Tibial nerve (tissue), 4 donors: Measurements from ENCODE around the gene OR5B3. TPM values are rescaled to one million over a fixed set of nuclear protein-coding genes. Genes with fewer than 3 reads are reported as not detected.
"Not testable (repeated sequence)": the region's sequence is repeated elsewhere in the genome, so short reads cannot be mapped to it uniquely, and the experiment has no call there.

Source experiments
- DNase-seq, 2 donors: peaks; one replicate each; pipeline ENCODE4 v3.0.0-alpha.2; 2019; ENCODE audit warnings: low spot score in 2 of 2
- H3K27ac ChIP-seq, 4 donors: fragments of 200-600 bp; sonication (generic) in 3 of 4; one replicate each; pipeline ENCODE4 v1.5.1; 2017 to 2019; ENCODE audit warnings: mild to moderate bottlenecking in 1 of 4
- H3K27me3 ChIP-seq, 2 donors: fragments of 200-600 bp; sonication (generic) in 1 of 2; one replicate each; pipeline versions ENCODE4 v1.5.1 to v1.6.0; 2017 to 2019
- H3K36me3 ChIP-seq, 3 donors: fragments of 200-600 bp; sonication (generic); one replicate each; pipeline ENCODE4 v1.5.1; 2018 to 2019
- H3K4me1 ChIP-seq, 4 donors: fragments of 200-600 bp; sonication (generic) in 3 of 4; one replicate each; pipeline ENCODE4 v1.5.1; 2017 to 2019
- H3K4me3 ChIP-seq, 4 donors: fragments of 200-600 bp; sonication (generic) in 3 of 4; one replicate each; pipeline ENCODE4 v1.5.1; 2017 to 2019; ENCODE audit warnings: mild to moderate bottlenecking in 1 of 4, moderate library complexity in 1 of 4
- H3K9me3 ChIP-seq, 4 donors: fragments of 200-600 bp; sonication (generic) in 3 of 4; one replicate each; pipeline ENCODE4 v1.5.1; 2017 to 2019
- EP300 ChIP-seq, 2 donors: sonication (generic); formaldehyde crosslinking; IDR thresholded peaks; one replicate each; pipeline ENCODE4 v1.6.1; 2017; ENCODE audit warnings: antibody characterized with exemption in 2 of 2, mild to moderate bottlenecking in 1 of 2
- POLR2A ChIP-seq, 2 donors: fragments of 450-650 bp; IDR thresholded peaks; one replicate each; pipeline ENCODE4 v1.6.1; 2017; ENCODE audit warnings: antibody characterized with exemption in 2 of 2, mild to moderate bottlenecking in 2 of 2, moderate library complexity in 2 of 2
- WGBS, 2 donors: methylation state at CpG; one replicate each; pipeline ENCODE4 v1.1.5; 2018; 5-methylcytosine and 5-hydroxymethylcytosine counted together
- total RNA-seq, 4 donors: library from RNA; depleted of rRNA; stranded (reverse); fragments of >200 nt; gene quantifications; one replicate each; pipeline ENCODE4 v1.1.0, GENCODE V29; 2016
- TF ChIP-seq, protein P1 (sequence below), 5 experiments: fragments of 200-600 bp in 3 of 5; fragments of 450-650 bp in 2 of 5; sonication (generic) in 3 of 5; IDR thresholded peaks; one replicate each; pipeline ENCODE4 v1.5.1; 2016 to 2019; ENCODE audit warnings: antibody characterized with exemption in 5 of 5, mild to moderate bottlenecking in 3 of 5, moderate library complexity in 2 of 5

The OR5B3 gene
- total RNA-seq, 4 donors from 2014 or later, result not detected

- no peak overlapping the region for H3K4me3 ChIP-seq
- no peak for DNase-seq
- 31 to 72% methylated on average over 4 of the region's 4 CpGs for WGBS, 2 donors
Observed at GRCh38 chr11:58438486-58438885, 31.8 kb upstream of the OR5B3 start.

DNA sequence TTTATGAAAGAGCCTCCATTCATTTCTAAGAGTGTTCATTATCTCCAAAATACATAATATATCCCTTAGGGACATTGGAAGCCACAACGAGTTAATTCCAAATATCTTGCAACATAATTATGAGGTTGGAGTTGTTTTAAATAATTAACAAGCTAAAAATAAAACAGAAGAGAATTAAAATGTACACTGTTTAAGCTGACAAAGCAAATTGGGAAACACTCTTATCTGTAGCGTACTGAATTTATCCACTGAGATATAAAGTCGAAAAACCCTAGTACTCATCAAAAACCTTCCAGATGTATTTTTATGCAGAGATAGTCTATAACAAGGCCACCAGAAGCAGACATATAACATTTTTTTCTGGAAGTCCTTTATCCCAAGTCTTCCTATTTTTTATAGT lies 27.5 kb upstream of the OR5B3 start:
- 80 to 84% methylated on average over 3 of the region's 3 CpGs for WGBS, 2 donors
- Histone ChIP-seq H3K27me3 (no peaks in the 10 kb centered on the region), H3K36me3 (no peaks in the 10 kb centered on the region)

More at GRCh38 chr11:58438486-58438885, 31.8 kb upstream of the OR5B3 start:
- H3K27ac ChIP-seq, result no peak overlapping the region
- TF ChIP-seq POLR2A (IDR thresholded peaks at IDR 0.05) (no peak), EP300 (IDR thresholded peaks at IDR 0.05) (no peak)
- TF ChIP-seq, protein P1, sequence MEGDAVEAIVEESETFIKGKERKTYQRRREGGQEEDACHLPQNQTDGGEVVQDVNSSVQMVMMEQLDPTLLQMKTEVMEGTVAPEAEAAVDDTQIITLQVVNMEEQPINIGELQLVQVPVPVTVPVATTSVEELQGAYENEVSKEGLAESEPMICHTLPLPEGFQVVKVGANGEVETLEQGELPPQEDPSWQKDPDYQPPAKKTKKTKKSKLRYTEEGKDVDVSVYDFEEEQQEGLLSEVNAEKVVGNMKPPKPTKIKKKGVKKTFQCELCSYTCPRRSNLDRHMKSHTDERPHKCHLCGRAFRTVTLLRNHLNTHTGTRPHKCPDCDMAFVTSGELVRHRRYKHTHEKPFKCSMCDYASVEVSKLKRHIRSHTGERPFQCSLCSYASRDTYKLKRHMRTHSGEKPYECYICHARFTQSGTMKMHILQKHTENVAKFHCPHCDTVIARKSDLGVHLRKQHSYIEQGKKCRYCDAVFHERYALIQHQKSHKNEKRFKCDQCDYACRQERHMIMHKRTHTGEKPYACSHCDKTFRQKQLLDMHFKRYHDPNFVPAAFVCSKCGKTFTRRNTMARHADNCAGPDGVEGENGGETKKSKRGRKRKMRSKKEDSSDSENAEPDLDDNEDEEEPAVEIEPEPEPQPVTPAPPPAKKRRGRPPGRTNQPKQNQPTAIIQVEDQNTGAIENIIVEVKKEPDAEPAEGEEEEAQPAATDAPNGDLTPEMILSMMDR (IDR thresholded peaks at IDR 0.05), result no peak
- no peaks in the 10 kb centered on the region for H3K4me1 ChIP-seq
- H3K9me3 ChIP-seq, result peaks cover 0 to 20% (median 4%) of the 10 kb centered on the region in 4 donors
- no peaks in the 10 kb centered on the region for H3K36me3 ChIP-seq
- no peaks in the 10 kb centered on the region for H3K27me3 ChIP-seq

GRCh38 chr11:58433638-58434203 lies 27.0 kb upstream of the OR5B3 start:
- no peak for DNase-seq
- TF ChIP-seq POLR2A (IDR thresholded peaks at IDR 0.05), result no peak
- no peak for TF ChIP-seq EP300 (IDR thresholded peaks at IDR 0.05)
- TF ChIP-seq, protein P1 (IDR thresholded peaks at IDR 0.05), result no peak
- H3K4me1 ChIP-seq, result no peaks in the 10 kb centered on the region
- H3K9me3 ChIP-seq, result peaks cover 0 to 30% (median 4%) of the 10 kb centered on the region in 4 donors
- no peak overlapping the region for H3K27ac ChIP-seq
- WGBS, 2 donors, result 40 to 59% methylated on average over 3 of the region's 3 CpGs
- no peaks in the 10 kb centered on the region for H3K27me3 ChIP-seq
- H3K36me3 ChIP-seq, result no peaks in the 10 kb centered on the region
- H3K4me3 ChIP-seq, result no peak overlapping the region

More for the DNA sequence above, 27.5 kb upstream of the OR5B3 start:
- DNase-seq, result no peak
- H3K4me3 ChIP-seq, result no peak overlapping the region
- TF ChIP-seq EP300 (IDR thresholded peaks at IDR 0.05), result no peak
- no peak for TF ChIP-seq POLR2A (IDR thresholded peaks at IDR 0.05)
- TF ChIP-seq, protein P1 (IDR thresholded peaks at IDR 0.05), result no peak
- H3K4me1 ChIP-seq, result no peaks in the 10 kb centered on the region
- no peak overlapping the region for H3K27ac ChIP-seq
- H3K9me3 ChIP-seq, result peaks cover 0 to 25% (median 4%) of the 10 kb centered on the region in 4 donors

- WGBS, 2 donors, result 32 to 66% methylated on average over 1 of the region's 1 CpG
- no peak for DNase-seq
- TF ChIP-seq POLR2A (IDR thresholded peaks at IDR 0.05) (no peak), EP300 (IDR thresholded peaks at IDR 0.05) (no peak)
- TF ChIP-seq, protein P1 (IDR thresholded peaks at IDR 0.05), result no peak
- Histone ChIP-seq H3K36me3 (no peaks in the 10 kb centered on the region), H3K27ac (no peak overlapping the region), H3K27me3 (no peaks in the 10 kb centered on the region), H3K9me3 (peaks cover 0 to 19% (median 0%) of the 10 kb centered on the region in 4 donors), H3K4me3 (no peak overlapping the region), H3K4me1 (no peaks in the 10 kb centered on the region)
Observed at GRCh38 chr11:58429273-58429672, 22.6 kb upstream of the OR5B3 start.

GRCh38 chr11:58428021-58428420 lies 21.3 kb upstream of the OR5B3 start, which contains the start of gene OR5B2:
TSS of gene OR5B2 (minus strand) at chr11:58428121. CDS start at chr11:58423261, 4,860 bp downstream.
- H3K27ac ChIP-seq, result no peak within 1 kb of the TSS
- H3K4me1 ChIP-seq, result no peaks in the 10 kb centered on the region
- H3K9me3 ChIP-seq, result peaks cover 0 to 19% (median 0%) of the 10 kb centered on the region in 4 donors
- TF ChIP-seq, protein P1 (IDR thresholded peaks at IDR 0.05), result no peak
- TF ChIP-seq POLR2A (IDR thresholded peaks at IDR 0.05) (no peak), EP300 (IDR thresholded peaks at IDR 0.05) (no peak)
- no peaks in the 10 kb centered on the region for H3K27me3 ChIP-seq
- WGBS, 2 donors, result 64 to 70% methylated on average over 3 of the region's 3 CpGs
- no peak within 1 kb of the TSS for H3K4me3 ChIP-seq
- no peaks in the 10 kb centered on the region for H3K36me3 ChIP-seq
- no peak for DNase-seq

DNA sequence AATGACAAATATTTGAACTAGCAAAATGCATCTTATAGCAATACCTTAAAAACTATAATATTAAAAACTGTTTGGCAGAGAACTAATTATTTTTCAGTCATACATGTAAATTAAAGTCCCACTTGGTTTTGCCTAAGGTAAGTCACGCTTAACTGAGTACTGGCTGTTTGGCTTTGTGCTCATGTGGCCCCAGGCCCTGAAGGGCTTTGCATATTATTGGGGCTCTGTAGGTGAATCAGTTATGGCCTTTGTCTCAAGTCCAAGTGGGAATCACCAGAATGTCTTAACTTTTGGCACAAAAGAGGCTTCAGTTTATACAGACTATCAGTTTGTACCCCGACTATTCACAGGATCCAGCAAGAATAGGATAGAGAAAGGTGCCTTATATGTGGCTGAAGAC lies 7.1 kb downstream of the OR5B3 start:
- not testable (repeated sequence) for H3K36me3 ChIP-seq, H3K27me3 ChIP-seq, H3K4me1 ChIP-seq, H3K4me3 ChIP-seq, DNase-seq, H3K9me3 ChIP-seq, H3K27ac ChIP-seq
- WGBS, 2 donors, result 60 to 100% methylated on average over 1 of the region's 2 CpGs
